AG09309 (cell line): ENCODE measurements around the gene CEP43.

Source experiments
- DNase-seq: peaks from one replicate; pipeline ENCODE4 v3.0.0-alpha.2; 2010; ENCODE audit warnings: low read depth
- H3K4me3 ChIP-seq: 2 replicates; pipeline ENCODE4 v1.5.1; 2011; ENCODE audit warnings: mild to moderate bottlenecking, low read depth, low read length, moderate library complexity; ENCODE audit not compliant: control insufficient read depth
- TF ChIP-seq, protein P1 (sequence below): IDR thresholded peaks from 2 replicates; pipeline ENCODE4 v1.5.1; 2011; ENCODE audit warnings: mild to moderate bottlenecking, low read depth, low read length, inconsistent platforms; ENCODE audit not compliant: insufficient read depth, control insufficient read depth; ENCODE audit errors: missing control alignments

CEP43 gene

GRCh38 chr6:166952121-166952520 is 47.1 kb upstream of the CEP43 start:
- no peak for DNase-seq
- no peak overlapping the region for H3K4me3 ChIP-seq
- TF ChIP-seq, protein P1, sequence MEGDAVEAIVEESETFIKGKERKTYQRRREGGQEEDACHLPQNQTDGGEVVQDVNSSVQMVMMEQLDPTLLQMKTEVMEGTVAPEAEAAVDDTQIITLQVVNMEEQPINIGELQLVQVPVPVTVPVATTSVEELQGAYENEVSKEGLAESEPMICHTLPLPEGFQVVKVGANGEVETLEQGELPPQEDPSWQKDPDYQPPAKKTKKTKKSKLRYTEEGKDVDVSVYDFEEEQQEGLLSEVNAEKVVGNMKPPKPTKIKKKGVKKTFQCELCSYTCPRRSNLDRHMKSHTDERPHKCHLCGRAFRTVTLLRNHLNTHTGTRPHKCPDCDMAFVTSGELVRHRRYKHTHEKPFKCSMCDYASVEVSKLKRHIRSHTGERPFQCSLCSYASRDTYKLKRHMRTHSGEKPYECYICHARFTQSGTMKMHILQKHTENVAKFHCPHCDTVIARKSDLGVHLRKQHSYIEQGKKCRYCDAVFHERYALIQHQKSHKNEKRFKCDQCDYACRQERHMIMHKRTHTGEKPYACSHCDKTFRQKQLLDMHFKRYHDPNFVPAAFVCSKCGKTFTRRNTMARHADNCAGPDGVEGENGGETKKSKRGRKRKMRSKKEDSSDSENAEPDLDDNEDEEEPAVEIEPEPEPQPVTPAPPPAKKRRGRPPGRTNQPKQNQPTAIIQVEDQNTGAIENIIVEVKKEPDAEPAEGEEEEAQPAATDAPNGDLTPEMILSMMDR: no peak

DNA sequence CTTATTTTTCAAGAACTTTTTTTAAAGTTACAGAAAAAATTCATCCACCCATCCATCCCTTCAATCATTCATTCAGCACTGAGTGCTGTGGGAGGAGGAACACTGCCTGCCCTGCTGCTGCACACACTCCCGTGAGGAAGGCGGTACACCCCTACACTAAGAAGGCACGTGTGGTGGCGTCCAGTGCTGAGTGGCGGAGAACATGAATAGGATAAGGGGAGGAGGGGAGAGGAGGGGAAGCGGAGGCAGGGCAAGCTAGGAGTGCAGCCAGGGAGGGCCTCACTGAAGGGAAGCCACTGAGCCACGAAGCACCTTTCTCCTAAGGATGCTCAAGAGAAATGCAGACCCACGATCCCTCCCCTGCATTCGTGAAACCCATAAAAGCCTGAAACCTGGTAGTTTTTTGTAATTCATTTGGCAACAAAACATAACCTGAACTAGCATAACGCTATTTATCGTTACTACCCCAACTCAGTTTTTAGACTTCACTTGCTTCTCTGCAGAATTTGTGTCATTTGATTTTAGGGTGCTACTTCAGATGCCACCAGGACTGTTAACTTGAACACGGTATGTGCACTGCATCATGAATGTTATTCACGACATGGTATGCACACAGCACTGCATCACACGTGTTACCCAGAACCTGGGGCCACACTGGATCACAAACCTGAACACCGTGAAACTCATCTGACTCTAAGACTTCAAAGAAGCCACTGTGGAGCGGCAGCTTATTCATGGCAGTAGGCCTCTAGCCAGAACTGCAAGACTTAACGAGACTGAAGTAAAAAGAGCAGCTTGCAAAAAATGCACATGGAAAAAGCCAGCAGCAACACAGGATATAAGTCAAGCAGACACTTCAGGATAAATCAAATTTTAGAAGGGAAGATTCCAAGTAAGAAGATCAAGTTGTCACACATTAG is 46.4 kb upstream of the CEP43 start:
- H3K4me3 ChIP-seq: no peak overlapping the region
- no peak for DNase-seq
- TF ChIP-seq, protein P1: no peak

- DNase-seq: no peak
- H3K4me3 ChIP-seq: no peak overlapping the region
- TF ChIP-seq, protein P1: no peak
Measured at GRCh38 chr6:166954118-166954713, 45.0 kb upstream of the CEP43 start.

DNA sequence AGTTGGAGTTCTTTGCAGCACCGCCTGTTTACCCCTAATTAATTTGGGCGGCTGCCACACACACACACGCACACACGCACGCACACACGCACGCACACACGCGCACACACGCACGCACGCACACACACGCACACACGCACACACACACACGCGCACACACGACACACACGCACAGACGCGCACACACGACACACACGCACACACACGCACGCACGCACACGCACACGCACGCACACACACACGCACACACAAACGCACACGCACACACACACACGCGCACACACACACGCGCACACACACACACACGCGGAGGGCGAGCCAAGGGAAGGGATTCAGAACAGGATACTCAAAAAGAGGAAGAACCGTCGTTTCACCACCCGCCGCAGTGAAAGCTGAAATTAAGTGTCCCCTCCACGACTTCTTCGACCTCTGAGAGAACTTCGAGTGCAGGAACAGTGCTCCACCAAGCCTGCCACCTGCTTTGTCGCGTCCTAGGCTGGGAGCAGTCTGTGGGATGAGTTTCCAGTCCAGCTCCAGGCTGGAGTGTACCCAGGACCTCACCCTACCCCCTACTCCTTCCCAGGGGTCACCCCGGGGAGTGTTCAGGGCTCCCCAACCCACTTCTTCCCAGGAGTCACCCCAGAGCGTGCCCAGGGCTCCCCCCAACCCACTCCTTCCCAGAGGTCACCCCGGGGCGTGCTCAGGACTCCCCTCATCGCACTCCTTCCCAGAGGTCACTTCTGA is 43.9 kb upstream of the CEP43 start:
- H3K4me3 ChIP-seq: peak overlapping the region; percentile 63
- DNase-seq: no peak
- TF ChIP-seq, protein P1: no peak

DNA sequence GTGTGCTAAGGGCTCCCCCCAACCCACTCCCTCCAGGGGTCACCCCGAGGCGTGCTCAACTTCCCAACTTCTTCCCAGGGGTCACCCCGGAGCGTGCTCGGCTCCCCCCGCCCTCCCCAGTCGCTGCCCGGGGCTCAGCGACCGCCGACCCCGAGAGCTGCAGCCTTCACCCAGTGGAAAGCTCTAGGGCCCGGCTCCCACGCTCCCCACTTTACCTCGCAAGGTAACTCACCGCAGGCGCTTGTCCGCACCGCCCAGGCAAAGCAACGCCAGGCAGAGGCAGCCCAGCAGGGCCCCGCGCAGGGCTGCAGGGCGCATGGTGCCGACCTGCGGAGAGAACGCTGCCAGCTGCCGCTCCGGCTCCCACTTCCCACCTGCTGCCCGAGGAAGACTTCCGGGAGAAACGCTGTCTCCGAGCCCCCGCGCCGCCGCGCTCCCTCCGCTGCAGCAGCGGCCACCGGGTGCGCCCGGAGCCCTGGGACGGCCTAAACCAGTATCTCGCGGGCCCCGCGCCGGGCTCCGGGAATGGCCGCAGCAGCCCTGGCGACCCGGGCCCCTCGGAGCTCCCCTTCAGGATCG is 43.2 kb upstream of the CEP43 start:
- TF ChIP-seq, protein P1: no peak
- no peak for DNase-seq
- H3K4me3 ChIP-seq: peak overlapping the region; percentile 63

- TF ChIP-seq, protein P1: no peak
- DNase-seq: peak; percentile 39
- peak within 1 kb of the TSS; percentile 63 for H3K4me3 ChIP-seq
Measured at GRCh38 chr6:166956444-166957086, 42.6 kb upstream of the CEP43 start, which contains the start of gene RNASET2. TSS of gene RNASET2 (minus strand) at chr6:166956550. CDS start at chr6:166956182, 368 bp downstream.
